K562 (cell line): ENCODE data around the gene PPP1R14B. TPM values are rescaled to one million over a fixed set of nuclear protein-coding genes. Genes with fewer than 3 reads are reported as not detected.

Experiments
- RBFOX2 ChIP-seq: fragments of 200-400 bp; formaldehyde crosslinking; IDR thresholded peaks from 2 replicates; pipeline ENCODE4 v1.6.1; 2017; ENCODE audit warnings: low read depth, mild to moderate bottlenecking, low read length, moderate library complexity
- TEAD1 ChIP-seq, 2 experiments: fragments of 450-650 bp in 1 of 2; sonication (generic) in 1 of 2; formaldehyde crosslinking; IDR thresholded peaks; 2 replicates each; pipeline versions ENCODE4 v1.4.0 to v1.8.0; 2020 to 2022; ENCODE audit warnings: mild to moderate bottlenecking in 2 of 2, missing genetic modification reagents in 1 of 2
- polyA plus RNA-seq, 8 experiments: library from polyadenylated mRNA; depleted of rRNA in 4 of 8; stranded (reverse) in 5 of 8; unstranded in 3 of 8; fragments of >200 nt; fragmentation: Nextera tagmentation in 2 of 8; fragmentation: Illumina TruSeq in 1 of 8; extraction: Ambion mirVana in 2 of 8; extraction: Trizol in 1 of 8; gene quantifications; 2 replicates each; pipeline versions ENCODE4 v1.2.1 to v1.2.3, GENCODE V29; 2011 to 2014; ENCODE audit warnings: inconsistent platforms in 1 of 8, missing spikeins in 1 of 8
- total RNA-seq, 7 experiments: library from RNA; depleted of rRNA in 6 of 7; stranded (reverse); fragments of >200 nt in 6 of 7; fragmentation: Illumina TruSeq in 2 of 7; extraction: Trizol in 2 of 7; gene quantifications; 2 replicates each; pipeline versions ENCODE4 v1.2.1 to v1.2.3, GENCODE V29; 2011 to 2021; ENCODE audit warnings: low replicate concordance in 1 of 7
- TF ChIP-seq, protein P1 (sequence below): sonication (generic); formaldehyde crosslinking; IDR thresholded peaks from 2 replicates; pipeline ENCODE4 v1.8.0; 2022; ENCODE audit warnings: mild to moderate bottlenecking, missing genetic modification reagents
- TF ChIP-seq, protein P2 (sequence below): fragments of 250-450 bp; sonication (Bioruptor Pico); IDR thresholded peaks from 2 replicates; pipeline ENCODE4 v1.6.1; 2021; ENCODE audit warnings: mild to moderate bottlenecking
- TF ChIP-seq, protein P3 (sequence below): sonication (generic); formaldehyde crosslinking; IDR thresholded peaks from 2 replicates; pipeline ENCODE4 v1.8.1; 2023; ENCODE audit warnings: mild to moderate bottlenecking, missing genetic modification reagents
- TF ChIP-seq, protein P4 (sequence below): fragments of 250-450 bp; sonication (Bioruptor Pico); IDR thresholded peaks from 2 replicates; pipeline ENCODE4 v1.8.0; 2022; ENCODE audit warnings: moderate library complexity, mild to moderate bottlenecking, inconsistent platforms

Gene PPP1R14B
- total and polyA plus RNA-seq, 9 of the 15 experiments (the other 6 are each of a cell fraction or from before 2014, with no cell fraction given): 7.7 to 566 (median 212) TPM

DNA sequence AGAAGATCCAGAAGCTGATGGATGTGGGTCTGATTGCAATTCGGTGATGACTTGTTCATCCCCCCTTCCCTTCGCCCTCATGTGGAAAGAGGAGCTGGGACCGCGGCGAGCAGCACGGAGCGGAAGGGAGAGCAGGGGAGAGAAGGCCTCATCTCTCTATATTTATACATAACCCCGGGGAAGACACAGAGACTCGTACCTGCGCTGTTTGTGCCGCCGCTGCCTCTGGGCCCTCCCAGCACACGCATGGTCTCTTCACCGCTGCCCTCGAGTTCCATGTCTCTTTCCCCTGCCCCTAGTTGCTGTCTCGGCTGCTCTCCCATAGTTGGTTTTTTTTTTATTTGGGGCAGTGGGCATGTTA is 42.7 kb downstream of the PPP1R14B start (continued):
- TF ChIP-seq, protein P1, sequence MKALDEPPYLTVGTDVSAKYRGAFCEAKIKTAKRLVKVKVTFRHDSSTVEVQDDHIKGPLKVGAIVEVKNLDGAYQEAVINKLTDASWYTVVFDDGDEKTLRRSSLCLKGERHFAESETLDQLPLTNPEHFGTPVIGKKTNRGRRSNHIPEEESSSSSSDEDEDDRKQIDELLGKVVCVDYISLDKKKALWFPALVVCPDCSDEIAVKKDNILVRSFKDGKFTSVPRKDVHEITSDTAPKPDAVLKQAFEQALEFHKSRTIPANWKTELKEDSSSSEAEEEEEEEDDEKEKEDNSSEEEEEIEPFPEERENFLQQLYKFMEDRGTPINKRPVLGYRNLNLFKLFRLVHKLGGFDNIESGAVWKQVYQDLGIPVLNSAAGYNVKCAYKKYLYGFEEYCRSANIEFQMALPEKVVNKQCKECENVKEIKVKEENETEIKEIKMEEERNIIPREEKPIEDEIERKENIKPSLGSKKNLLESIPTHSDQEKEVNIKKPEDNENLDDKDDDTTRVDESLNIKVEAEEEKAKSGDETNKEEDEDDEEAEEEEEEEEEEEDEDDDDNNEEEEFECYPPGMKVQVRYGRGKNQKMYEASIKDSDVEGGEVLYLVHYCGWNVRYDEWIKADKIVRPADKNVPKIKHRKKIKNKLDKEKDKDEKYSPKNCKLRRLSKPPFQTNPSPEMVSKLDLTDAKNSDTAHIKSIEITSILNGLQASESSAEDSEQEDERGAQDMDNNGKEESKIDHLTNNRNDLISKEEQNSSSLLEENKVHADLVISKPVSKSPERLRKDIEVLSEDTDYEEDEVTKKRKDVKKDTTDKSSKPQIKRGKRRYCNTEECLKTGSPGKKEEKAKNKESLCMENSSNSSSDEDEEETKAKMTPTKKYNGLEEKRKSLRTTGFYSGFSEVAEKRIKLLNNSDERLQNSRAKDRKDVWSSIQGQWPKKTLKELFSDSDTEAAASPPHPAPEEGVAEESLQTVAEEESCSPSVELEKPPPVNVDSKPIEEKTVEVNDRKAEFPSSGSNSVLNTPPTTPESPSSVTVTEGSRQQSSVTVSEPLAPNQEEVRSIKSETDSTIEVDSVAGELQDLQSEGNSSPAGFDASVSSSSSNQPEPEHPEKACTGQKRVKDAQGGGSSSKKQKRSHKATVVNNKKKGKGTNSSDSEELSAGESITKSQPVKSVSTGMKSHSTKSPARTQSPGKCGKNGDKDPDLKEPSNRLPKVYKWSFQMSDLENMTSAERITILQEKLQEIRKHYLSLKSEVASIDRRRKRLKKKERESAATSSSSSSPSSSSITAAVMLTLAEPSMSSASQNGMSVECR: peak; percentile 32; the same call in 1 of the 2 replicates
- TF ChIP-seq, protein P2, sequence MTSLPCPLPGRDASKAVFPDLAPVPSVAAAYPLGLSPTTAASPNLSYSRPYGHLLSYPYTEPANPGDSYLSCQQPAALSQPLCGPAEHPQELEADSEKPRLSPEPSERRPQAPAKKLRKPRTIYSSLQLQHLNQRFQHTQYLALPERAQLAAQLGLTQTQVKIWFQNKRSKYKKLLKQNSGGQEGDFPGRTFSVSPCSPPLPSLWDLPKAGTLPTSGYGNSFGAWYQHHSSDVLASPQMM: no peak
- TF ChIP-seq, protein P3, sequence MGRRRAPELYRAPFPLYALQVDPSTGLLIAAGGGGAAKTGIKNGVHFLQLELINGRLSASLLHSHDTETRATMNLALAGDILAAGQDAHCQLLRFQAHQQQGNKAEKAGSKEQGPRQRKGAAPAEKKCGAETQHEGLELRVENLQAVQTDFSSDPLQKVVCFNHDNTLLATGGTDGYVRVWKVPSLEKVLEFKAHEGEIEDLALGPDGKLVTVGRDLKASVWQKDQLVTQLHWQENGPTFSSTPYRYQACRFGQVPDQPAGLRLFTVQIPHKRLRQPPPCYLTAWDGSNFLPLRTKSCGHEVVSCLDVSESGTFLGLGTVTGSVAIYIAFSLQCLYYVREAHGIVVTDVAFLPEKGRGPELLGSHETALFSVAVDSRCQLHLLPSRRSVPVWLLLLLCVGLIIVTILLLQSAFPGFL: no peak
- TF ChIP-seq, protein P4, sequence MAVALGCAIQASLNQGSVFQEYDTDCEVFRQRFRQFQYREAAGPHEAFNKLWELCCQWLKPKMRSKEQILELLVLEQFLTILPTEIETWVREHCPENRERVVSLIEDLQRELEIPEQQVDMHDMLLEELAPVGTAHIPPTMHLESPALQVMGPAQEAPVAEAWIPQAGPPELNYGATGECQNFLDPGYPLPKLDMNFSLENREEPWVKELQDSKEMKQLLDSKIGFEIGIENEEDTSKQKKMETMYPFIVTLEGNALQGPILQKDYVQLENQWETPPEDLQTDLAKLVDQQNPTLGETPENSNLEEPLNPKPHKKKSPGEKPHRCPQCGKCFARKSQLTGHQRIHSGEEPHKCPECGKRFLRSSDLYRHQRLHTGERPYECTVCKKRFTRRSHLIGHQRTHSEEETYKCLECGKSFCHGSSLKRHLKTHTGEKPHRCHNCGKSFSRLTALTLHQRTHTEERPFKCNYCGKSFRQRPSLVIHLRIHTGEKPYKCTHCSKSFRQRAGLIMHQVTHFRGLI (CRISPR knock-in tag): no peak
- TF ChIP-seq RBFOX2 (peak; percentile 20; the same call in 1 of the 2 replicates), TEAD1 (CRISPR knock-in tag; IDR thresholded peaks at IDR 0.05) (peak in 1 of 2 experiments; percentile 25; a peak in 1 of 4 replicates)
